IPS-20b (cell line): ENCODE data around the gene ZNF205.
A peak's percentile ranks its signal among the peaks of the same experiment; 100 is the strongest.

Experiments used
- H3K27ac ChIP-seq: one replicate; pipeline ENCODE4 v1.5.1; 2013; ENCODE audit warnings: low read length
- H3K27me3 ChIP-seq: 2 replicates; pipeline ENCODE4 v1.6.1; 2013; ENCODE audit warnings: mild to moderate bottlenecking, low read length, inconsistent platforms; ENCODE audit not compliant: insufficient read depth
- H3K36me3 ChIP-seq: 2 replicates; pipeline ENCODE4 v1.6.1; 2013; ENCODE audit warnings: low read depth, mild to moderate bottlenecking, inconsistent platforms, low read length, moderate library complexity; ENCODE audit not compliant: insufficient read depth
- H3K4me1 ChIP-seq: 2 replicates; pipeline ENCODE4 v1.6.1; 2013; ENCODE audit warnings: mild to moderate bottlenecking, control low read depth, inconsistent platforms, low read length, moderate library complexity; ENCODE audit not compliant: insufficient read depth
- H3K4me3 ChIP-seq: 2 replicates; pipeline ENCODE4 v1.5.1; 2013; ENCODE audit warnings: mild to moderate bottlenecking, low read length, inconsistent platforms
- H3K9ac ChIP-seq: 2 replicates; pipeline ENCODE4 v1.6.1; 2013; ENCODE audit warnings: low read depth, mild to moderate bottlenecking, inconsistent platforms, low read length, moderate library complexity
- H3K9me3 ChIP-seq: 2 replicates; pipeline ENCODE4 v1.6.1; 2013; ENCODE audit warnings: mild to moderate bottlenecking, low read depth, low read length, inconsistent platforms; ENCODE audit not compliant: insufficient read depth

Gene ZNF205

DNA sequence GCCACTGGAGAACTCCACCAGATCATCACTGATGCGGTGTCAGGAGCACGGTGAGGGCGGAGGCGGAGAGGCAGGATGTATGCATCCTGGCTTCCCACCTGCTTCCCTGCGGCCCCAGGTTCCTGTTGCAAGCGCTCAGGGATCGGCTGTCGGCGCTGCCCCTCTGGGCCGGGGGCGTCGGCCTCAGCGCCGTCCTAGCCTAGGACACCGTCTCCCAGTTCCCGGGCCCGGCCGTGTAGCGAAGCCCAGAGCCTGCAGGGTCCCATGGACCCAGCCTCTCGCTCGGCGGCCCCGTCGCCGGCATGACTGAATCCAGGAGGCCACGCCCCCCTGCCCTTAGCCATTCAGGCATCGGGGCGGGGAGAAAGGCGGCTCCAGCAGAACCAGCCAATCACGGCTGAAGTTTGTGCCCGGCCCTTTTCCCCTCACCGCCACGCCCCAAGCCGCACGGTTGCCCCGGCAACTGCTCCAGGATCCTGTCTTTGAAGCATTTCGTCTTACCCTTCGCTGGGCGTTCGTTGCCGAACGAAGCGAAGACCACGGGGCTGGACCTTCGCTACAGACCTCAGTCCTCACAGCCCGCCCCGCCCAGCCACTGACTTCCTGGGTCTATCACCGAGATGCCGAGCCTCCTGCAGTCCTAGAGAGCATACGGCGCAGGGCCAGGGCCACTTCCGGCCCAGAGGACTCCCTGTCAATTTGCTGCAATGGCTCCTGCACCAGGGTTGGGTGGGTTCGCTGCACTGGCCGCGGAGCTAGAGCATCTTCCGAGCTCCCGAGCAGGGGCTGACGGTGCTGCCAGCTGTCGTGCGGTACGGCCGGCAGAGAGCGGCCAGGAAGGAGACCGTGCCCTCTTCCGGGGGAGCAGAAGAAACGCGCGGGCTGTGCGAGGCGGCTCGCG, 11.8 kb downstream of the ZNF205 start:
- H3K4me1 ChIP-seq = peaks cover 9% of the 10 kb centered on the region
- peak overlapping the region; percentile 76 for H3K4me3 ChIP-seq
- H3K27me3 ChIP-seq = no peaks in the 10 kb centered on the region
- H3K9me3 ChIP-seq = no peaks in the 10 kb centered on the region
- no peak overlapping the region for H3K27ac ChIP-seq
- peaks cover 17% of the 10 kb centered on the region for H3K36me3 ChIP-seq
- peak overlapping the region; percentile 57; the same call in 1 of the 2 replicates for H3K9ac ChIP-seq

DNA sequence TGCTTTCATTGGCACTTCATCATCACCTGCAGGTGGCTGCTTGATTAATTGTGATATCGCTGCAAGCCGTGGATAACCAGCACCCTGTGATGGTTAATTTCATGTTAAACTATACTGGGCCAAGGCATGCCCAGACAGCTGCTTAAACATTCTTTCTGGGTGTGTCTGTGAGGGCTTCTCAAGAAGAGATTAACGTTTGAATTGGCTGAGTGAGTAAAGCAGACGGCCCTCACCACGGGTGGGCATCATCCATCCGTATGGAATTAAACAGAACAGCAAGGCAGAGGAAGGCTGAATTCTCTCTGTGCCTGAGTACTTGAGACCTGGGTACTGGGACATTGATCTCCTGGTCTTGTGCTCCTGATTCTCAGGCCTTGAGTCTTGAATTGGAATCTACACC, 15.4 kb downstream of the ZNF205 start:
- peak overlapping the region; percentile 33 for H3K4me3 ChIP-seq
- H3K27me3 ChIP-seq = no peaks in the 10 kb centered on the region
- peaks cover 9% of the 10 kb centered on the region for H3K4me1 ChIP-seq
- no peak overlapping the region; the same call in 1 of the 2 replicates for H3K9ac ChIP-seq
- no peaks in the 10 kb centered on the region for H3K9me3 ChIP-seq
- peaks cover 20% of the 10 kb centered on the region; the same call in 1 of the 2 replicates for H3K36me3 ChIP-seq
- no peak overlapping the region for H3K27ac ChIP-seq

DNA sequence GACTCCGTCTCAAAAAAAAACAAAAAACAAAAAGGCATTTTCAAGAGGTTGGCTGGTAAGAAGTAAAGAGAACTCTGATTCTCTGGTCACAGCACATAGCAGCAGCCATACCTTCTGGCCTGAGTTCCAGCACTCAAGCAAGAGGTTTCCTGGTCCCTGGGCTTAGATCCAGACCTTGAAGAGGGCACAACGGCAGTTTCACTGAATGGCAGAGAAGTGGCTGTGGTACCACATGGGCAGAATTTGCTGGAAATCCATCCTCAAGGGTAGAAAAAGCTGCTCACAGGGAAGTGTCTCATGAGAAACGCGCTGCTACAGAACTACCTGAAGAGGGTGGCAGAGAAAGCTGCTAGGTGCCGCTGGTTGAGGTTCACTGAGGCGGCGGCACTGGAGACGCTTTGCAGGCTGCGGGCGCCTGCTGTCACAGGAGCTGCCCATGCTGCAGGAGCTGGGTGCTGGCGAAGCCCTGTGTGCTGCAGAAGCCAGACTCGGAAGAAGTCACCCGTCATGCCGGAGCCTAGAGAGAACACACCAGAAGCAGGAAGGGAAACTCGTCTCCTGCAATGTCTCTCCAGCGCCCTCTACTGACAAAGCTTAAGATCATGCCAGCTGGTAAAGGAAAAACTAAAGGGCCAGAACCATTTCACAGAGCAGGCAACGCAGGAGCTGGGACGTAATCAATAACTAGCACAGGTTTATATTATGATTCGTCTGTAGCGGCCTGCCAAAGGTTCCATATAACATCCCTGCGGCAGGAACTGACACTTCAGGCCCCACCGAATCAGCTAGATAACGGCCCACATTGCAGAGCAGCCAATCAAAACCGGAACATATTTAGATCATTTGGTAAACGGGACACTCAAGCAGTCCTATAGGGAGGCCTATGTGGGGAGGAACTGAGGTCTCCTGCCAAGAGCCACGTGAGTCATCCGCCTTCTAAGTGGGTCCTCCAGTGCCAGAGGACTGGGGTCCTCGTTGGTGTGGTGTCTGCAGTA, 17.0 kb downstream of the ZNF205 start:
- Histone ChIP-seq H3K4me3 (no peak overlapping the region), H3K27me3 (no peaks in the 10 kb centered on the region), H3K9me3 (no peaks in the 10 kb centered on the region), H3K9ac (no peak overlapping the region), H3K27ac (no peak overlapping the region), H3K4me1 (peaks cover 12% of the 10 kb centered on the region), H3K36me3 (peaks cover 20% of the 10 kb centered on the region; the same call in 1 of the 2 replicates)

GRCh38 chr16:3131755-3132377, 19.5 kb downstream of the ZNF205 start:
- Histone ChIP-seq H3K36me3 (peaks cover 20% of the 10 kb centered on the region; the same call in 1 of the 2 replicates), H3K9me3 (no peaks in the 10 kb centered on the region), H3K4me1 (peaks cover 10% of the 10 kb centered on the region; the same call in 1 of the 2 replicates), H3K9ac (no peak overlapping the region), H3K27me3 (no peaks in the 10 kb centered on the region), H3K4me3 (no peak overlapping the region), H3K27ac (no peak overlapping the region)

DNA sequence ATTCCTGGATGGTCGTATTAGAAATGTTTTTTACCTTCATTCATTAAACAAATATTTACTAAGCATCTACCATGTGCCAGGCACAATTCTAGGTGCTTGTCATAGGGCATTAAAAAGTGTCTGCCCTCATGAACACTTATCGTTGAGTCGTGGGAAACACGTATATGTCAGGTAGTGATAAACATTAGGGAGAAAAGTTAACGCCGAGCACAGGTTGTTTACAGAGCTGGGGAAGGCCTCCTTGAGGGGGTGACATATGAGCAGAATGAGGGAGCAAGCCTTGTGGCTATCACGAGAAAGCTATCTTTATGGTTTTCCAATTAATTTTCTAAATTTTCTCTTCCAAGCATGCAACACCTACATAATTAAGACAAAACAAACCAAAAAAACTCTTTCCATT, 21.5 kb downstream of the ZNF205 start:
- Histone ChIP-seq H3K4me1 (peaks cover 3% of the 10 kb centered on the region; the same call in 1 of the 2 replicates), H3K4me3 (peak overlapping the region; percentile 99), H3K27ac (peak overlapping the region; percentile 97), H3K9me3 (no peaks in the 10 kb centered on the region), H3K9ac (peak overlapping the region; percentile 99), H3K27me3 (no peaks in the 10 kb centered on the region), H3K36me3 (peaks cover 13% of the 10 kb centered on the region; the same call in 1 of the 2 replicates)

DNA sequence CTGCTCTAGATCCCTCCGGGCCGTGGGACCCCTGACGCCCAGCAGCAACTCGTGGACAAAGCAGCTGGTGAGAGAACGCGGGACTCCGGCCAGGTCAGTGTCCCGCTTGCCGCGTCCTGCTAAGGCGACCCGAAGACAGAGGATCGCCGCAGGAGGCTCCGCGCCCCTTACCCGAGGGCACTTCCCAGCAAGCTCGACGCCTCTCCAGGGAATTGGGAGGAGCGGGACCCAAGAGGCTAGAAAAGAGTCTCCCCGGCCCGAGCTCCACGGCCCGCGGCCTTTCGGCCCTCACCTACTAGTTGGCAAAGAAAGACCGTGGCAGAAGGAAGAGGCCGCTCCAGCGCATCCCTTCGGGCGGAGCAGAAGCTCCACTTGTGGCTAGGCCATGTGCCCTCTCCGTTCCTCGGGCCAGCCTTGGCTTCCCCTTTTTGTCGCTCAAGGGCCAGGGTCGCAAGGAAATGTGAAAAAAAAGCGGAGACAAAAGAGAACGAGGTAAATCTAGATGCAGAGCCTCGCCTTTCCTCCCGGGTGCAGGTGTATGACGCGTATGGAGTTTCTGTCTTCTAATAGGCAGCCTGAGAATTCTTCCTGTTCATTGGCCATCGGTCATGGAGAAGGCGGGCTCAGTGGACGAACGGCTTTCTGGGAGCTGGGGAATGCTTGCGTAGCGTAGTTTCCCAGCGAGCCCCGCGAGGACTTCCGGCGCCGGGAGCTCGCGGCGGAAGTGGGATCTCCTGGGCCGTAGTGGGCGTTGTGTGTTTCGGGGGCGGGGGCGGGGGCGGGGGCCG, 22.1 kb downstream of the ZNF205 start, which contains the start of gene ZNF213:
TSS of gene ZNF213 (plus strand) at position 692 of the 788 bp plus-strand sequence. CDS start 2,252 bp downstream, outside the sequence.
- Histone ChIP-seq H3K27me3 (no peaks in the 10 kb centered on the region), H3K4me1 (peaks cover 3% of the 10 kb centered on the region; the same call in 1 of the 2 replicates), H3K4me3 (peak within 1 kb of the TSS; percentile 99)

GRCh38 chr16:3135126-3135715, 22.8 kb downstream of the ZNF205 start:
- Histone ChIP-seq H3K9me3 (no peaks in the 10 kb centered on the region), H3K27me3 (no peaks in the 10 kb centered on the region), H3K4me1 (peaks cover 3% of the 10 kb centered on the region; the same call in 1 of the 2 replicates), H3K9ac (peak overlapping the region; percentile 93), H3K36me3 (peaks cover 8% of the 10 kb centered on the region; the same call in 1 of the 2 replicates), H3K27ac (no peak overlapping the region), H3K4me3 (peak overlapping the region; percentile 97)

More for the DNA sequence above, 22.1 kb downstream of the ZNF205 start, which contains the start of gene ZNF213:
- Histone ChIP-seq H3K36me3 (peaks cover 8% of the 10 kb centered on the region; the same call in 1 of the 2 replicates), H3K9ac (peak within 1 kb of the TSS; percentile 99), H3K9me3 (no peaks in the 10 kb centered on the region), H3K27ac (peak within 1 kb of the TSS; percentile 97)

DNA sequence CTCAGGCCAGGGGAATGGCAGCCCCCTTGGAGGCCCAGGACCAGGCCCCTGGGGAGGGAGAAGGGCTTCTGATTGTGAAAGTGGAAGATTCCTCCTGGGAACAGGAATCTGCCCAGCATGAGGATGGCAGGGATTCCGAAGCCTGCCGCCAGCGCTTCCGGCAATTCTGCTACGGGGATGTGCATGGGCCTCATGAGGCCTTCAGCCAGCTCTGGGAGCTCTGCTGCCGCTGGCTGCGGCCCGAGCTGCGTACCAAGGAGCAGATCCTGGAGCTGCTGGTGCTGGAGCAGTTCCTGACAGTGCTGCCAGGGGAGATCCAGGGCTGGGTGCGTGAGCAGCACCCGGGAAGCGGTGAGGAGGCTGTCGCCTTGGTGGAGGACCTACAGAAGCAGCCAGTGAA, 24.9 kb downstream of the ZNF205 start:
- H3K27me3 ChIP-seq = no peaks in the 10 kb centered on the region
- H3K4me3 ChIP-seq = no peak overlapping the region
- no peaks in the 10 kb centered on the region for H3K9me3 ChIP-seq
- H3K9ac ChIP-seq = no peak overlapping the region
- H3K36me3 ChIP-seq = peaks cover 1% of the 10 kb centered on the region; the same call in 1 of the 2 replicates
- peaks cover 3% of the 10 kb centered on the region; the same call in 1 of the 2 replicates for H3K4me1 ChIP-seq
- no peak overlapping the region for H3K27ac ChIP-seq

DNA sequence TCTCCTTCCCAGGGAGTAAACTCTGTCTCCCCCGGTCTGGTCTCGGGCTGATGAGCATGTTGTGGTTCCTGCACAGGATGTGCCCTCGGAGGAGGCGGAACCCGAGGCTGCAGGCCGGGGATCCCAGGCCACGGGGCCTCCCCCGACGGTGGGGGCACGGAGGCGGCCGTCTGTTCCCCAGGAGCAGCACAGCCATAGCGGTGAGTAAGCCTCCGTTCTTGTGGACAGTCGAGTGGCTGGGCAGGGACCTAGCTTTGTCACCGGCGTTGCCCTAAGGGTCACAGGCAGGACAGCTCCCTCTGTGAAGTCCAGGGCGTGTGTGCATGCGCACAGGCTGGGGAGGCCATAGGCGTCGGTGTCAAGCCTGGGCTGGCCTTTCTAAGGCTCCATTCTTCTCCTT, 26.0 kb downstream of the ZNF205 start:
- Histone ChIP-seq H3K27ac (no peak overlapping the region), H3K4me3 (no peak overlapping the region), H3K36me3 (peaks cover 6% of the 10 kb centered on the region; the same call in 1 of the 2 replicates), H3K9me3 (no peaks in the 10 kb centered on the region), H3K9ac (no peak overlapping the region), H3K4me1 (peaks cover 3% of the 10 kb centered on the region; the same call in 1 of the 2 replicates), H3K27me3 (no peaks in the 10 kb centered on the region)

DNA sequence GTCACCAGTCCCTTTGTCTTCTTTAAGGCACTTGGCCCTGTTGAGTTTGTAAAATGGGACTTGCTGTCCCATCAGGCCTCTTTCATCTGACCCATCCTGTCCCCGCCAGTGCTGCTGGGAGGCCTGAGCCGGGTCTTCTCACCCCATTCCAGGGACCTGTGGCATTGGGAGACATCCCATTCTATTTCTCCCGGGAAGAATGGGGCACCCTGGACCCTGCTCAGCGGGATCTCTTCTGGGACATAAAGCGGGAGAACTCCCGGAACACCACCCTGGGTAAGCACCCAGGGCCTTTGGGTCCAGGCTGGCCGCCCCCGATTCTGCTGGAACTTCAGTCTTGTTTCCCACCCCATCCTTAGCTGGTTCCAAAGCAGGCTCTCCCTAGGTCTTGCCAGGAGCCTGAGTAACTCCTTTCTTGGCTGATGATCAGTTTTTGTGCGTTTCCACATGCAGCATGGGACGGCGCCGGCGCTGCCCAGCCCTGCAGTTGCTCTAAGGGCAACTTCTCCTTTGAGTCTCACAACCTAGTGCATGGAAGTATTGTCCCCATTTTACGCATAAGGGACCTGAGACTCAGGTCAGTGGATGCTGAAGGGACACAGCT, 26.5 kb downstream of the ZNF205 start:
- Histone ChIP-seq H3K4me1 (peaks cover under 1% of the 10 kb centered on the region; the same call in 1 of the 2 replicates), H3K36me3 (peaks cover 6% of the 10 kb centered on the region; the same call in 1 of the 2 replicates), H3K27me3 (no peaks in the 10 kb centered on the region), H3K4me3 (no peak overlapping the region), H3K9me3 (no peaks in the 10 kb centered on the region), H3K9ac (no peak overlapping the region), H3K27ac (no peak overlapping the region)
